DND-41 (cell line): ENCODE results near the gene PRCC.

Experiments
- CTCF ChIP-seq: IDR thresholded peaks from 2 replicates; pipeline ENCODE4 v1.5.1; 2012; ENCODE audit warnings: borderline replicate concordance, low read length, moderate library complexity, mild to moderate bottlenecking; ENCODE audit not compliant: poor library complexity, severe bottlenecking; ENCODE audit errors: extremely low read depth
- EZH2 ChIP-seq: IDR thresholded peaks from 3 replicates; pipeline ENCODE4 v1.6.1; 2012; ENCODE audit warnings: borderline replicate concordance, low read depth, mild to moderate bottlenecking, moderate library complexity, low read length, inconsistent platforms; ENCODE audit not compliant: severe bottlenecking

GRCh38 chr1:156767879-156768604, 707 bp downstream of the PRCC start:
- TF ChIP-seq CTCF (no peak), EZH2 (no peak)
